Suprapubic skin (tissue), 3 donors: Measurements from ENCODE around the gene PTPN21.

Source experiments
- EP300 ChIP-seq: sonication (generic); formaldehyde crosslinking; IDR thresholded peaks from one replicate; pipeline ENCODE4 v1.6.1; 2017; ENCODE audit warnings: antibody characterized with exemption
- POLR2A ChIP-seq, 2 donors: fragments of 450-650 bp; IDR thresholded peaks; one replicate each; pipeline ENCODE4 v1.6.1; 2017; ENCODE audit warnings: antibody characterized with exemption in 2 of 2, mild to moderate bottlenecking in 2 of 2, moderate library complexity in 2 of 2
- TF ChIP-seq, protein P1 (sequence below), 2 donors: fragments of 200-600 bp in 1 of 2; fragments of 450-650 bp in 1 of 2; sonication (generic) in 1 of 2; IDR thresholded peaks; one replicate each; pipeline ENCODE4 v1.5.1; 2016 to 2019; ENCODE audit warnings: antibody characterized with exemption in 2 of 2, mild to moderate bottlenecking in 1 of 2, moderate library complexity in 1 of 2

DNA sequence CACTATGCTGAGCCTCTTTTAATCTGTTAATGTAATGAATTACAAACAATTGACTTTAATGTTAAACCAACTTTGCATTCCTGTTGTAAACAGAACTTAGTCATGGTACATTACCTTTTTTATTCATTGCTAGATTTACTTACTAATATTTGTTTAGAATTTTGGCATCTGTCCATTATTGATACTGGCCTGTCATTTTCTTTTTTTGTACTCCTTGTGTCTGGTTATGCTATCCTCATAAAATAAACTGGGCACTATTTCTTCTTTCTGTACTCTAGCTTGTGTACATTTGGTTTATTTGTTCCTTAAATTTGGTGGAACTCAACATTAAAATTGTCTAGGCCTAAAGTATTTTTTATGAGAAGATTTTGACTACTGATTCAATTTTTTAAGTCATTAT, 137.2 kb downstream of the PTPN21 start:
- TF ChIP-seq, protein P1, sequence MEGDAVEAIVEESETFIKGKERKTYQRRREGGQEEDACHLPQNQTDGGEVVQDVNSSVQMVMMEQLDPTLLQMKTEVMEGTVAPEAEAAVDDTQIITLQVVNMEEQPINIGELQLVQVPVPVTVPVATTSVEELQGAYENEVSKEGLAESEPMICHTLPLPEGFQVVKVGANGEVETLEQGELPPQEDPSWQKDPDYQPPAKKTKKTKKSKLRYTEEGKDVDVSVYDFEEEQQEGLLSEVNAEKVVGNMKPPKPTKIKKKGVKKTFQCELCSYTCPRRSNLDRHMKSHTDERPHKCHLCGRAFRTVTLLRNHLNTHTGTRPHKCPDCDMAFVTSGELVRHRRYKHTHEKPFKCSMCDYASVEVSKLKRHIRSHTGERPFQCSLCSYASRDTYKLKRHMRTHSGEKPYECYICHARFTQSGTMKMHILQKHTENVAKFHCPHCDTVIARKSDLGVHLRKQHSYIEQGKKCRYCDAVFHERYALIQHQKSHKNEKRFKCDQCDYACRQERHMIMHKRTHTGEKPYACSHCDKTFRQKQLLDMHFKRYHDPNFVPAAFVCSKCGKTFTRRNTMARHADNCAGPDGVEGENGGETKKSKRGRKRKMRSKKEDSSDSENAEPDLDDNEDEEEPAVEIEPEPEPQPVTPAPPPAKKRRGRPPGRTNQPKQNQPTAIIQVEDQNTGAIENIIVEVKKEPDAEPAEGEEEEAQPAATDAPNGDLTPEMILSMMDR (IDR thresholded peaks at IDR 0.05), result no peak
- TF ChIP-seq POLR2A (IDR thresholded peaks at IDR 0.05) (no peak), EP300 (no peak)
